Hepatocyte (in vitro differentiated cells): Measurements from ENCODE around the gene SCAI. TPM values are rescaled to one million over a fixed set of nuclear protein-coding genes. Genes with fewer than 3 reads are reported as not detected.
"Not testable (repeated sequence)": the region's sequence is repeated elsewhere in the genome, so short reads cannot be mapped to it uniquely, and the experiment has no call there.

ENCODE experiments used
- DNase-seq: peaks from one replicate; pipeline ENCODE4 v3.0.0-alpha.2; 2016; ENCODE audit warnings: low spot score
- H2AFZ ChIP-seq: fragments of 200-600 bp; sonication (generic); 2 replicates; pipeline ENCODE4 v1.6.0; 2016; ENCODE audit warnings: antibody characterized with exemption, mild to moderate bottlenecking
- H3K27ac ChIP-seq: fragments of 200-600 bp; sonication (generic); 2 replicates; pipeline ENCODE4 v1.5.1; 2016; ENCODE audit warnings: mild to moderate bottlenecking
- H3K27me3 ChIP-seq: fragments of 200-600 bp; sonication (generic); 2 replicates; pipeline ENCODE4 v1.6.1; 2016
- H3K36me3 ChIP-seq: fragments of 200-600 bp; sonication (generic); replicated peaks from 2 replicates; pipeline ENCODE4 v1.5.1; 2016; ENCODE audit warnings: low read depth; ENCODE audit not compliant: insufficient read depth
- H3K4me1 ChIP-seq: fragments of 200-600 bp; sonication (generic); 2 replicates; pipeline ENCODE4 v1.5.1; 2016; ENCODE audit warnings: mild to moderate bottlenecking, moderate library complexity; ENCODE audit not compliant: insufficient read depth
- H3K4me2 ChIP-seq: fragments of 200-600 bp; sonication (generic); 2 replicates; pipeline ENCODE4 v1.6.0; 2016
- H3K4me3 ChIP-seq: fragments of 200-600 bp; sonication (generic); 2 replicates; pipeline ENCODE4 v1.5.1; 2016; ENCODE audit warnings: mild to moderate bottlenecking
- H3K79me2 ChIP-seq: fragments of 200-600 bp; sonication (generic); 2 replicates; pipeline ENCODE4 v1.6.0; 2017; ENCODE audit warnings: mild to moderate bottlenecking
- H3K9me2 ChIP-seq: fragments of 200-600 bp; sonication (generic); replicated peaks from 2 replicates; pipeline ENCODE4 v1.6.0; 2017; ENCODE audit warnings: mild to moderate bottlenecking; ENCODE audit not compliant: insufficient read depth
- H3K9me3 ChIP-seq: fragments of 200-600 bp; sonication (generic); 2 replicates; pipeline ENCODE4 v1.5.1; 2016; ENCODE audit warnings: low read depth, mild to moderate bottlenecking
- H4K20me1 ChIP-seq: fragments of 200-600 bp; sonication (generic); 2 replicates; pipeline ENCODE4 v1.6.0; 2016; ENCODE audit warnings: mild to moderate bottlenecking; ENCODE audit not compliant: insufficient read depth, poor library complexity, severe bottlenecking
- EZH2 ChIP-seq: fragments of 200-600 bp; sonication (generic); IDR thresholded peaks from 2 replicates; pipeline ENCODE4 v1.6.1; 2016; ENCODE audit warnings: antibody characterized with exemption, mild to moderate bottlenecking, borderline replicate concordance
- EZH2phosphoT487 ChIP-seq: fragments of 200-600 bp; sonication (generic); IDR thresholded peaks from one replicate; pipeline ENCODE4 v1.6.1; 2018; ENCODE audit warnings: antibody characterized with exemption, mild to moderate bottlenecking, low read depth, moderate library complexity; ENCODE audit not compliant: unreplicated experiment, severe bottlenecking
- whole genome bisulfite sequencing: methylation state at CpG from one replicate; pipeline ENCODE4 v1.1.6; 2016; ENCODE audit warnings: low lambda C conversion rate; ENCODE audit errors: missing lambda C conversion rate; 5-methylcytosine and 5-hydroxymethylcytosine counted together
- polyA plus RNA-seq: library from polyadenylated mRNA; unstranded; fragments of >200 nt; fragmentation: Nextera tagmentation; extraction: Ambion mirVana; gene quantifications from 2 replicates; pipeline ENCODE4 v1.2.1, GENCODE V29; 2016
- total RNA-seq: library from RNA; depleted of rRNA; stranded (reverse); fragments of >200 nt; gene quantifications from 2 replicates; pipeline ENCODE4 v1.2.3, GENCODE V29; 2014
- TF ChIP-seq, protein P1 (sequence below): fragments of 200-600 bp; sonication (generic); IDR thresholded peaks from 2 replicates; pipeline ENCODE4 v1.5.1; 2016; ENCODE audit warnings: antibody characterized with exemption, mild to moderate bottlenecking; ENCODE audit not compliant: poor library complexity

SCAI gene
- total and polyA plus RNA-seq, 2 experiments from 2014 or later = 0.97 to 10.5 TPM

GRCh38 chr9:125189011-125189360, 45.7 kb upstream of the SCAI start:
- Histone ChIP-seq H2AFZ (peak overlapping the region; percentile 64), H3K4me3 (peak overlapping the region; percentile 74), H3K9me2 (no peaks in the 10 kb centered on the region), H3K36me3 (no peaks in the 10 kb centered on the region), H4K20me1 (peaks cover 41% of the 10 kb centered on the region), H3K4me1 (peaks cover 22% of the 10 kb centered on the region), H3K4me2 (peak overlapping the region; percentile 84), H3K27me3 (no peaks in the 10 kb centered on the region), H3K79me2 (peaks cover 66% of the 10 kb centered on the region), H3K9me3 (no peaks in the 10 kb centered on the region), H3K27ac (peak overlapping the region; percentile 91)
- WGBS = 1% methylated on average over 26 of the region's 26 CpGs
- TF ChIP-seq, protein P1, sequence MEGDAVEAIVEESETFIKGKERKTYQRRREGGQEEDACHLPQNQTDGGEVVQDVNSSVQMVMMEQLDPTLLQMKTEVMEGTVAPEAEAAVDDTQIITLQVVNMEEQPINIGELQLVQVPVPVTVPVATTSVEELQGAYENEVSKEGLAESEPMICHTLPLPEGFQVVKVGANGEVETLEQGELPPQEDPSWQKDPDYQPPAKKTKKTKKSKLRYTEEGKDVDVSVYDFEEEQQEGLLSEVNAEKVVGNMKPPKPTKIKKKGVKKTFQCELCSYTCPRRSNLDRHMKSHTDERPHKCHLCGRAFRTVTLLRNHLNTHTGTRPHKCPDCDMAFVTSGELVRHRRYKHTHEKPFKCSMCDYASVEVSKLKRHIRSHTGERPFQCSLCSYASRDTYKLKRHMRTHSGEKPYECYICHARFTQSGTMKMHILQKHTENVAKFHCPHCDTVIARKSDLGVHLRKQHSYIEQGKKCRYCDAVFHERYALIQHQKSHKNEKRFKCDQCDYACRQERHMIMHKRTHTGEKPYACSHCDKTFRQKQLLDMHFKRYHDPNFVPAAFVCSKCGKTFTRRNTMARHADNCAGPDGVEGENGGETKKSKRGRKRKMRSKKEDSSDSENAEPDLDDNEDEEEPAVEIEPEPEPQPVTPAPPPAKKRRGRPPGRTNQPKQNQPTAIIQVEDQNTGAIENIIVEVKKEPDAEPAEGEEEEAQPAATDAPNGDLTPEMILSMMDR = no peak
- TF ChIP-seq EZH2phosphoT487 (no peak), EZH2 (no peak)
- DNase-seq = peak; percentile 43

DNA sequence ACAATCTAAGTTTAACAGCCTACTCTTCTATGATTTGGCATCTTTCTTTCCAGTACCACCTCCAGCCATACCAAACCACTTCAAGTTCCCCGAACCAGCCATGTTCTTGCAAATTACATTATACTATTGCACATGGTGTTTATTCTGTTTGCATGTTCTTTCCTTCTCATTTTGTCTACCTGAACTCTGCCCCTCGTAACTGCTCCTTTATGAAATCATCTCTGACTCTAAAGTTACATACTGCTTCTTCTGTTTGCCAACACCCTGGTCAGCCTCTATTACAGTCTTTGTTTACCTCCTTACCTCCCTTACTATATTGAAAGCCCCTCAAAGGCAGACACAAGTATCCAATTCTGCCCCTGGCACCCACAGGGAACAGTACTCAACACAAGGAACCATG, 40.2 kb upstream of the SCAI start:
- WGBS = 76% methylated on average over 2 of the region's 2 CpGs
- Histone ChIP-seq H3K4me3 (no peak overlapping the region), H3K4me1 (peaks cover 18% of the 10 kb centered on the region), H3K27me3 (no peaks in the 10 kb centered on the region), H2AFZ (no peak overlapping the region), H3K79me2 (peaks cover 100% of the 10 kb centered on the region), H4K20me1 (peaks cover 75% of the 10 kb centered on the region), H3K27ac (peak overlapping the region; percentile 56), H3K9me3 (no peaks in the 10 kb centered on the region), H3K36me3 (no peaks in the 10 kb centered on the region), H3K4me2 (peak overlapping the region; percentile 26), H3K9me2 (no peaks in the 10 kb centered on the region)
- TF ChIP-seq EZH2 (no peak), EZH2phosphoT487 (no peak)
- TF ChIP-seq, protein P1 = no peak
- no peak for DNase-seq

- Histone ChIP-seq H3K27ac (no peak overlapping the region), H3K27me3 (no peaks in the 10 kb centered on the region), H3K4me1 (peaks cover 13% of the 10 kb centered on the region), H2AFZ (no peak overlapping the region), H3K4me2 (peak overlapping the region; percentile 23), H4K20me1 (peaks cover 76% of the 10 kb centered on the region), H3K9me3 (no peaks in the 10 kb centered on the region), H3K4me3 (no peak overlapping the region), H3K9me2 (no peaks in the 10 kb centered on the region), H3K36me3 (no peaks in the 10 kb centered on the region), H3K79me2 (peaks cover 100% of the 10 kb centered on the region)
- 70% methylated on average over 2 of the region's 2 CpGs for WGBS
- TF ChIP-seq EZH2phosphoT487 (no peak), EZH2 (no peak)
- TF ChIP-seq, protein P1 = no peak
- DNase-seq = no peak
These were observed 39.7 kb upstream of the SCAI start for GRCh38 chr9:125183054-125183453.

- not testable (repeated sequence) for H3K4me3 ChIP-seq, H3K9me3 ChIP-seq, H3K27ac ChIP-seq, H3K36me3 ChIP-seq, H3K27me3 ChIP-seq, H2AFZ ChIP-seq, DNase-seq, H3K4me1 ChIP-seq, H3K9me2 ChIP-seq, H3K4me2 ChIP-seq
- Histone ChIP-seq H4K20me1 (peaks cover 77% of the 10 kb centered on the region), H3K79me2 (peaks cover 100% of the 10 kb centered on the region)
- 100% methylated on average over 4 of the region's 4 CpGs for WGBS
These were observed 38.4 kb upstream of the SCAI start for GRCh38 chr9:125181756-125182155.
